ENCODE data around the gene CTSE.

DNA sequence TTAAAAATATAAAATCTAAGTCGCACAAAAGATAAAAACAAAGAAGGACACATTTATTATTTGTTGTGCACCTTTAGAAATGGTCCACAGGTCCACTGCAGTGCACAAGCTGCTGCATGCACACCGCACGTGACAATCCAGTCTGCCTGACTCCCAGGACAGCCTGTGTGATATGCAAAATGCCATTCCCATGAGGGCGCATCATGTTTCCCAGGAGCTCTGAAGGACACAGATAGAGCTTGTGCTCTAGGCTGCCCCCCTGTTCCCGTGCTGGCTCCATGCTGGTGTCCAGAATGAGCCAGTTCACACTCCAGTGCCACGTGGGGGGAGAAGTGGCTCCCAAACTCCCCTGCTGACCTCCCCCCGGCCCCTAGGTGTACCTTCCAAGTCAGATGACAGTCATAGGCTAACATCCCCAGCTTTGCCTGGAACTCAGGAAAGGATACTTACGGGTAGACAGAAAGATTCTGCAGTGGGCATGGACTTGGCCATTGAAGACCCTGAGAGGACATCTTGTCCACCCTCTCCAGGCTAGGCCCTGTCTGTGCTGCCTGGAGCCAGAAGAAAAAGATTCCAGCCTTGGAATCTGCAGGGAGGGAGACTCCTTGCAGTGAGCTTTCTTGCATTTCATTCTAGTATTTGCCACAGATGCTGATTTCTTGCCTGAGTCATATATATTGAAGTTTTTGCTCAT lies 46.8 kb downstream of the CTSE start:
- TF ChIP-seq, protein P1, sequence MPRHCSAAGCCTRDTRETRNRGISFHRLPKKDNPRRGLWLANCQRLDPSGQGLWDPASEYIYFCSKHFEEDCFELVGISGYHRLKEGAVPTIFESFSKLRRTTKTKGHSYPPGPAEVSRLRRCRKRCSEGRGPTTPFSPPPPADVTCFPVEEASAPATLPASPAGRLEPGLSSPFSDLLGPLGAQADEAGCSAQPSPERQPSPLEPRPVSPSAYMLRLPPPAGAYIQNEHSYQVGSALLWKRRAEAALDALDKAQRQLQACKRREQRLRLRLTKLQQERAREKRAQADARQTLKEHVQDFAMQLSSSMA (CRISPR knock-in tag; IDR thresholded peaks at IDR 0.05) = no peak
- TF ChIP-seq RERE (CRISPR knock-in tag; IDR thresholded peaks at IDR 0.05; ENCODE audit: borderline replicate concordance) (no peak), ZNF668 (CRISPR knock-in tag; IDR thresholded peaks at IDR 0.05) (no peak), TBL1XR1 (IDR thresholded peaks at IDR 0.05; ENCODE audit: low read length in 2 of 2) (no peak)
- TF ChIP-seq, protein P2, sequence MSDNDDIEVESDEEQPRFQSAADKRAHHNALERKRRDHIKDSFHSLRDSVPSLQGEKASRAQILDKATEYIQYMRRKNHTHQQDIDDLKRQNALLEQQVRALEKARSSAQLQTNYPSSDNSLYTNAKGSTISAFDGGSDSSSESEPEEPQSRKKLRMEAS (CRISPR knock-in tag; IDR thresholded peaks at IDR 0.05) = no peak
